Panc1 (cell line): ENCODE data around the gene BIVM. TPM values are rescaled to one million over a fixed set of nuclear protein-coding genes. Genes with fewer than 3 reads are reported as not detected.
"Not testable (repeated sequence)": the region's sequence is repeated elsewhere in the genome, so short reads cannot be mapped to it uniquely, and the experiment has no call there.

Experiments used
- ATAC-seq: fragments of 200-7000 bp; cut with Tn5 transposase; 2 replicates; pipeline ENCODE4 v1.9.1; 2020; ENCODE audit warnings: mild to moderate bottlenecking, moderate library complexity
- BruUV-seq: library from RNA; stranded (reverse); fragments of 400-500 nt; replicated peaks from 2 replicates; lab custom pipeline; 2021; lab: Mats Ljungman, UMichigan
- CTCF ChIA-PET: fragments of 300-600 bp; sonication (Branson Sonifier 250); formaldehyde crosslinking; loops from one replicate; lab custom pipeline; 2022; ENCODE audit warnings: antibody characterized with exemption; lab: Charles Lee
- POLR2A ChIA-PET: fragments of 300-600 bp; sonication (Branson Sonifier 250); formaldehyde crosslinking; loops from one replicate; lab custom pipeline; 2022; ENCODE audit warnings: antibody characterized with exemption; lab: Charles Lee
- DNase-seq: peaks from one replicate; pipeline ENCODE4 v3.0.0-alpha.2; 2010; ENCODE audit warnings: low read depth, low spot score
- H3K27ac ChIP-seq: 2 replicates; pipeline ENCODE4 v1.5.1; 2011; ENCODE audit warnings: mild to moderate bottlenecking, low read length, inconsistent platforms
- H3K27me3 ChIP-seq: fragments of 200-500 bp; sonication (Bioruptor generic); 2 replicates; pipeline ENCODE4 v1.6.0; 2014; ENCODE audit warnings: low read length, inconsistent platforms; ENCODE audit not compliant: control insufficient read depth, insufficient read depth
- H3K36me3 ChIP-seq: fragments of 200-500 bp; sonication (Bioruptor generic); 2 replicates; pipeline ENCODE4 v1.5.1; 2014; ENCODE audit warnings: inconsistent platforms, mild to moderate bottlenecking, low read length, moderate library complexity; ENCODE audit not compliant: control insufficient read depth, insufficient read depth
- H3K4me1 ChIP-seq: 2 replicates; pipeline ENCODE4 v1.5.1; 2011; ENCODE audit warnings: inconsistent platforms, mild to moderate bottlenecking, low read length, moderate library complexity; ENCODE audit not compliant: control insufficient read depth, insufficient read depth
- H3K4me3 ChIP-seq, 2 experiments: 2 replicates each; pipeline ENCODE4 v1.5.1; 2011 to 2012; ENCODE audit warnings: low read depth in 2 of 2, low read length in 2 of 2, mild to moderate bottlenecking in 2 of 2, inconsistent platforms in 1 of 2, moderate library complexity in 1 of 2
- H3K9me3 ChIP-seq: fragments of 200-500 bp; sonication (Bioruptor generic); 2 replicates; pipeline ENCODE4 v1.5.1; 2014; ENCODE audit warnings: low read depth, mild to moderate bottlenecking, inconsistent platforms, low read length, moderate library complexity; ENCODE audit not compliant: control insufficient read depth, insufficient read depth
- POLR2AphosphoS5 ChIP-seq: IDR thresholded peaks from 2 replicates; pipeline ENCODE4 v1.6.1; 2012; ENCODE audit warnings: mild to moderate bottlenecking, low read depth, low read length, moderate library complexity
- REST ChIP-seq, 2 experiments: IDR thresholded peaks; 2 replicates each; pipeline ENCODE4 v1.6.1; 2011 to 2012; ENCODE audit warnings: low read depth in 2 of 2, control low read depth in 1 of 2, low read length in 1 of 2, mild to moderate bottlenecking in 1 of 2, moderate library complexity in 1 of 2; ENCODE audit not compliant: insufficient read depth in 1 of 2
- SIN3A ChIP-seq: IDR thresholded peaks from 2 replicates; pipeline ENCODE4 v1.6.1; 2012; ENCODE audit warnings: low read depth, mild to moderate bottlenecking, low read length, moderate library complexity, borderline replicate concordance; ENCODE audit not compliant: insufficient read depth
- TCF7L2 ChIP-seq: IDR thresholded peaks from 2 replicates; pipeline ENCODE4 v1.6.1; 2011; ENCODE audit warnings: mild to moderate bottlenecking, low read depth, low read length, inconsistent platforms
- in situ Hi-C: cut with HindIII; loops from 2 replicates; pipeline ENCODE4 v1.10.0; 2016; ENCODE audit warnings: low sequenced_read_pairs, low pct_unique_long_range_greater_than_20kb
- intact Hi-C: fragments of 100-400 bp; cut with micrococcal nuclease; formaldehyde crosslinking; loops from one replicate; pipeline ENCODE4 v1.10.0; 2022; ENCODE audit not compliant: unreplicated experiment
- total RNA-seq: library from RNA; stranded (reverse); gene quantifications from one replicate; pipeline ENCODE4 v1.2.1, GENCODE V29; 2021; ENCODE audit not compliant: unreplicated experiment
- TF ChIP-seq, protein P1 (sequence below): fragments of 450-650 bp; IDR thresholded peaks from 2 replicates; pipeline ENCODE4 v1.5.1; 2017; ENCODE audit warnings: mild to moderate bottlenecking

BIVM gene
- total RNA-seq, 1 experiment from 2014 or later = 10.5 TPM

DNA sequence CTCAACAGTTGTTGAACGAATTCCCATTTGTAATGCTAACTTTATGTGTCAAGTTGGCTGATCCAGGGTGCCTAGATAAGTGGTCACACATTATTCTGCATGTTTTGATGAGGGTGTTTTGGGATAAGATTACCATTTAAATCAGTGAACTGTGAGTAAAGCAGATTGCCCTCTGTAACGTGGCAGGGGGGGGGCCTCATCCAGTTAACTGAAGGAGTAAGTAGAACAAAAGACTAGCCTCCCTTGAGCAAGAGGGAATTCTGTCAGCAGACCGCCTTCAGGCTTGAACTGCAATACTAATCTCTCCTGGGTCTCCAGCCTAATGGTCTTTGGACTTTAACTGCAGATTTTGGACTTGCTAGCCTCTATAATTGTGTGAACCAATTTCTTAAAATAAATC lies 21.2 kb upstream of the BIVM start:
- H3K9me3 ChIP-seq = no peaks in the 10 kb centered on the region

DNA sequence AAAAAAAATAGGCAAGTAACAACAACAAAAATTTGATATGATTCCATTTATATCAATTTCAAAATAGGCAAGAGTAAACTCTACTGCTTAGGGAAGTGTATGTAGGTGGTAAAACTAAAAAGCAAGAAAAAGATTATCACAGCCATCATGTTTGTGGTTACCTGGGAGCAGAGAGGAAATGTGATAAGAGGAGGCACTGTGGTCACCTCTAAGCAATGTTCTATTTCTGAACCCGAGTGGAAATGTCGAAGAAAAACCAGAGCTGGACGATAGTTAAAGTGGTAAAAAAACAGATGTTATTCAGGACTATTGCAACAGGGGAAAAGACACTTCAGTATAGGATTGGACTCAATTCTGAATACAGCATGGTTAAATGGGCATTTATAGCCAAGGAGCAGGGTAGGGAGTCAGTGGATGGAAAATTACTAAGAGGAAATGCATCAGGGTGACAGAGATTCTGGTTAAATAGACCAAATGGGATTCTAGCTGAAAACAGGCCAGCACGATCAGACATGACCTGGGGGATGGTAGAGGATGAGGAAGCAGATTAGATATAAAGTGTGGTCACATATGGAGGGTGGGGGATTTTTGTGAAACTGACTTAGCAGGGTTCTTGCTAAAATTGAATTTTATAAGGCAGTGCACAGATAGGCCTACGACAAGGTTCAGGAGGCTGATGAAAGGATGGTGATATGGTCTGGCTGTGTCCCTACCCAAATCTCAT lies 19.3 kb upstream of the BIVM start:
- TF ChIP-seq, protein P1, sequence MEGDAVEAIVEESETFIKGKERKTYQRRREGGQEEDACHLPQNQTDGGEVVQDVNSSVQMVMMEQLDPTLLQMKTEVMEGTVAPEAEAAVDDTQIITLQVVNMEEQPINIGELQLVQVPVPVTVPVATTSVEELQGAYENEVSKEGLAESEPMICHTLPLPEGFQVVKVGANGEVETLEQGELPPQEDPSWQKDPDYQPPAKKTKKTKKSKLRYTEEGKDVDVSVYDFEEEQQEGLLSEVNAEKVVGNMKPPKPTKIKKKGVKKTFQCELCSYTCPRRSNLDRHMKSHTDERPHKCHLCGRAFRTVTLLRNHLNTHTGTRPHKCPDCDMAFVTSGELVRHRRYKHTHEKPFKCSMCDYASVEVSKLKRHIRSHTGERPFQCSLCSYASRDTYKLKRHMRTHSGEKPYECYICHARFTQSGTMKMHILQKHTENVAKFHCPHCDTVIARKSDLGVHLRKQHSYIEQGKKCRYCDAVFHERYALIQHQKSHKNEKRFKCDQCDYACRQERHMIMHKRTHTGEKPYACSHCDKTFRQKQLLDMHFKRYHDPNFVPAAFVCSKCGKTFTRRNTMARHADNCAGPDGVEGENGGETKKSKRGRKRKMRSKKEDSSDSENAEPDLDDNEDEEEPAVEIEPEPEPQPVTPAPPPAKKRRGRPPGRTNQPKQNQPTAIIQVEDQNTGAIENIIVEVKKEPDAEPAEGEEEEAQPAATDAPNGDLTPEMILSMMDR = no peak
- TF ChIP-seq TCF7L2 = no peak
- Histone ChIP-seq H3K27me3 (no peaks in the 10 kb centered on the region), H3K27ac (no peak overlapping the region), H3K4me3 (no peak overlapping the region), H3K9me3 (no peaks in the 10 kb centered on the region), H3K36me3 (no peaks in the 10 kb centered on the region), H3K4me1 (no peaks in the 10 kb centered on the region; the same call in 1 of the 2 replicates)
- ATAC-seq = no peak
- intact Hi-C loops (no loop called here), in situ Hi-C loops (no loop called here)
- no TSS peak for BruUV-seq
- ChIA-PET POLR2A (no interaction called here), CTCF (no interaction called here)
- no peak for DNase-seq

More for the DNA sequence above, 21.2 kb upstream of the BIVM start:
- Histone ChIP-seq H3K4me1 (no peaks in the 10 kb centered on the region; the same call in 1 of the 2 replicates), H3K4me3 (no peak overlapping the region), H3K27me3 (no peaks in the 10 kb centered on the region), H3K27ac (no peak overlapping the region), H3K36me3 (no peaks in the 10 kb centered on the region; the same call in 1 of the 2 replicates)
- TF ChIP-seq SIN3A (no peak), REST (IDR thresholded peaks at IDR 0.05; ENCODE audit: insufficient read depth in 1 of 2, low read depth in 2 of 2, low read length in 1 of 2) (no peak), POLR2AphosphoS5 (no peak), TCF7L2 (no peak)
- TF ChIP-seq, protein P1 = no peak
- ATAC-seq = no peak
- ChIA-PET CTCF (no interaction called here), POLR2A (no interaction called here)
- in situ Hi-C loops = no loop called here
- DNase-seq = no peak
- BruUV-seq = no TSS peak
- intact Hi-C loops = no loop called here

GRCh38 chr13:102780656-102781055 lies 18.3 kb upstream of the BIVM start:
- POLR2A ChIA-PET, H3K9me3 ChIP-seq, BruUV-seq, H3K4me3 ChIP-seq, H3K27me3 ChIP-seq, ATAC-seq, H3K4me1 ChIP-seq, H3K36me3 ChIP-seq, intact Hi-C loops, in situ Hi-C loops, CTCF ChIA-PET, H3K27ac ChIP-seq, DNase-seq: not testable (repeated sequence)
